ENCODE data around the gene PATJ.
"Not testable (repeated sequence)": the region's sequence is repeated elsewhere in the genome, so short reads cannot be mapped to it uniquely, and the experiment has no call there.

DNA sequence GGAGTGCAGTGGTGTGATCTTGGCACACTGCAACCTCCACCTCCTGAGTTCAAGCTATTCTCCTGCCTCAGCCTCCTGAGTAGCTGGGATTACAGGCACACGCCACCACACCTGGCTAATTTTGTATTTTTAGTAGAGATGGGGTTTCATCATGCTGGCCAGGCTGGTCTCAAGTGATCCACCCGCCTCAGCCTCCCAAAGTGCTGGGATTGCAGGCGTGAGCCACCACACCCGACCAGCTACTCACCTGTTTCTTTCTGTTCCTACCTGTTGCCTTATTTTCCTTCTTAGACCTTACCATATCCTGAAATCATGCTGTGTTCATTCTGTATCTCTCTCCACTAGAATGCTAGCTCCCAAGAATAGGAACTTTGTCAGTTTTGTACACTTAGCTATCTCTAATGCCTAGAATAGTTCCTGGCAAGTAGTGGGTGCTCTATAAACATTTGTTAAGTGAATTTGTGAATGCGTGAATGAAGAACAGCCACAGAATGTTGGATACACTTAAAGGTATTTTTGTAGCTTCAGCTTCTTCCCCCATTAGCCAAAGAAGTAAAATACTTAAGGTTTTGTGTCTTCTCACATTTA is 137.7 kb downstream of the PATJ start:
- not testable (repeated sequence) for TF ChIP-seq POLR2AphosphoS5 (IDR thresholded peaks at IDR 0.05); POLR2A (IDR thresholded peaks at IDR 0.05; ENCODE audit: low read depth); EP300 (IDR thresholded peaks at IDR 0.05)
- TF ChIP-seq, protein P1, sequence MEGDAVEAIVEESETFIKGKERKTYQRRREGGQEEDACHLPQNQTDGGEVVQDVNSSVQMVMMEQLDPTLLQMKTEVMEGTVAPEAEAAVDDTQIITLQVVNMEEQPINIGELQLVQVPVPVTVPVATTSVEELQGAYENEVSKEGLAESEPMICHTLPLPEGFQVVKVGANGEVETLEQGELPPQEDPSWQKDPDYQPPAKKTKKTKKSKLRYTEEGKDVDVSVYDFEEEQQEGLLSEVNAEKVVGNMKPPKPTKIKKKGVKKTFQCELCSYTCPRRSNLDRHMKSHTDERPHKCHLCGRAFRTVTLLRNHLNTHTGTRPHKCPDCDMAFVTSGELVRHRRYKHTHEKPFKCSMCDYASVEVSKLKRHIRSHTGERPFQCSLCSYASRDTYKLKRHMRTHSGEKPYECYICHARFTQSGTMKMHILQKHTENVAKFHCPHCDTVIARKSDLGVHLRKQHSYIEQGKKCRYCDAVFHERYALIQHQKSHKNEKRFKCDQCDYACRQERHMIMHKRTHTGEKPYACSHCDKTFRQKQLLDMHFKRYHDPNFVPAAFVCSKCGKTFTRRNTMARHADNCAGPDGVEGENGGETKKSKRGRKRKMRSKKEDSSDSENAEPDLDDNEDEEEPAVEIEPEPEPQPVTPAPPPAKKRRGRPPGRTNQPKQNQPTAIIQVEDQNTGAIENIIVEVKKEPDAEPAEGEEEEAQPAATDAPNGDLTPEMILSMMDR (IDR thresholded peaks at IDR 0.05), result not testable (repeated sequence)

Measured in esophagus muscularis mucosa (tissue), 4 donors.